Stimulated activated CD4-positive, alpha-beta T cell treated with anti-CD3 and anti-CD28 coated beads, Interleukin-1b, Interleukin-23, amount 100 ng/mL, for 24 hours (primary cell): ENCODE data around the gene CYTH4.
"Not testable (repeated sequence)": the region's sequence is repeated elsewhere in the genome, so short reads cannot be mapped to it uniquely, and the experiment has no call there.

ENCODE experiments used
- DNase-seq, 4 experiments: peaks; one replicate each; pipeline ENCODE4 v3.0.0-alpha.2; 2020; ENCODE audit warnings: low read depth in 4 of 4, low spot score in 1 of 4

Gene CYTH4

GRCh38 chr22:37248251-37248650 lies 34.1 kb upstream of the CYTH4 start:
- DNase-seq: no peak

DNA sequence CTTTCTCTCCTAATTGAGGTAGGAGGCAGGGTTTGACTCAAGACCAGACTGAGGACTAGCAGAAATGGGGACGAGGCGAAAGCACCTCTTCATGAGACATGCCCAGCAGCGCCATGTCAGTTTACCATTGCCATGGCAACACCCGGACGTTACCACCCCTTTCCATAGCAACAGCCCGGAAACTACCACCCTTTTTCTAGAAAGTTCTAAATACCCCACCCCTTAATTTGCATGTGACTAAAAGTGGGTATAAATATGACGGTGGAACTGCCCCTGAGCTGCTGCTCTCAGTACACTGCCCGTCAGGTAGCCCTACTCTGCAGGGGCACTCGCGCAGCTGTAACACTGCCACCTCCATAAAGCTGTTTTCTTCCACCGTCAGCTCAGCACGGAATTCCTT lies 32.3 kb upstream of the CYTH4 start:
- no peak for DNase-seq

DNA sequence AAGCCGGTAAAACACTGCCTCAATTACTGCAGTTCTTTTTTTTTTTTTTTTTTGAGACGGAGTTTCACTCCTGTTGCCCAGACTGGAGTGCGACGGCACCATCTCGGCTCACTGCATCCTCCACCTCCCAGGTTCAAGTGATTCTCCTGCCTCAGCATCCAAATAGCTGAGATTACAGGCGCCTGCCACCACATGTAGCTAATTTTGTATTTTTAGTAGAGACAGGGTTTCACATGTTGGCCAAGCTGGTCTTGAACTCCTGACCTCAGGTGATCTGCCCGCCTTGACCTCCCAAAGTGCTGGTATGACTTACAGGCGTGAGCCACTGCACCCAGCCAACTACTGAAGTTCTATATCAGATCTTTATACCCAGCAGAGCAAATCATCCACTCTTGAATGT lies 30.5 kb upstream of the CYTH4 start:
- DNase-seq: not testable (repeated sequence)

DNA sequence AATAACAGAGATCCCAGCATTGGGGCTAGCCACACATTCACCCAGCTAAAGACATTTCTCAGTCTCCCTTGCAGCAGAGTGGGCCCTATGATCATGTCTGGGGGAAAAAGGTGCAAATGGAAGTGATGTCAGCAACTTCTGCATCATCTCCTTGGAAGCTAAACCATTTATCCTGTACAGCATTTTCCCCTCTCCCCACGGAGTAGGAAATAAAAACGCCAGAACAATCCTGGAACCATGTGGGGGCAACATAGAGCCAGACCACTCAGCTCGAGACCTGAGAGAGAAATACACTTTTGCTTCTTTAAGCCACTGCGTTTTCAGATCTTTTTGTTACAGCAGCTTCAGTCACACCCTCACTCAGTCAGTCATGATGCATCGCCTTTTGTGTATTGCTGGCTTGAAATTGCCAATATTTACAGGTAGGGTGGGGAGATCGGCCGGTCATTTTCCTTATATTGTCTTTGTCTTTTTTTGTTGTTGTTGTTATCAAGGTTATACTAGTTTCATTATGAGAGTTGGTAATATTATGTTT lies 29.1 kb upstream of the CYTH4 start:
- DNase-seq: no peak

DNA sequence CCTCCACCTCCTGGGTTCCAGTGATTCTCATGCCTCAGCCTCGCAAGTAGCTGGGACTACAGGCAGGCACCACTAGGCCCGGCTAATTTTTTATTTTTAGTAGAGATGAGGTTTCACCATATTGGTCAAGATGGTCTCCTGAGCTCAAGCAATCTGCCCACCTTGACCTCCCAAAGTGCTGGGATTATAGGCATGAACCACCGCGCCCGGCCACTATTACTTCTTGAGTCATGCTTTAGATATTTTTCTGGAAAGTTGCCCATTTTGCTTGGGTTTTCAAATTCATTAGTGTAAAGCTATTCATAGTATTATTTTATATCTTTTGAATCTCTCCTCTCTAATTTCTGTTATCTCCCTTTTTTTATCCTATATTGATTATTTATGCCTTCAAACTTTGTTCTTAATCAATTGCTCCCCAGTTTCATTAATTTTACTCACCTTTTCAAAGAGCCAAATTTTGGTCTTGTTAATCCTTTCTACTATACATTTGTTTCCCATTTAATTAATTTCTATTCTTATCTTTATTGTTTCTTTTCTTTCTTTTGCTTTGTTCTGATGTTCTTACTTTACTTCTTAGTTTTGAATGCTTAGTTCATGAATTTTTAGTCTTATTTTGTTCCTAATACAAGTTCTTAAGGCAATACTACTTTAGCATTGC lies 28.0 kb upstream of the CYTH4 start:
- DNase-seq: no peak

GRCh38 chr22:37254867-37255233 lies 27.5 kb upstream of the CYTH4 start:
- DNase-seq: no peak

DNA sequence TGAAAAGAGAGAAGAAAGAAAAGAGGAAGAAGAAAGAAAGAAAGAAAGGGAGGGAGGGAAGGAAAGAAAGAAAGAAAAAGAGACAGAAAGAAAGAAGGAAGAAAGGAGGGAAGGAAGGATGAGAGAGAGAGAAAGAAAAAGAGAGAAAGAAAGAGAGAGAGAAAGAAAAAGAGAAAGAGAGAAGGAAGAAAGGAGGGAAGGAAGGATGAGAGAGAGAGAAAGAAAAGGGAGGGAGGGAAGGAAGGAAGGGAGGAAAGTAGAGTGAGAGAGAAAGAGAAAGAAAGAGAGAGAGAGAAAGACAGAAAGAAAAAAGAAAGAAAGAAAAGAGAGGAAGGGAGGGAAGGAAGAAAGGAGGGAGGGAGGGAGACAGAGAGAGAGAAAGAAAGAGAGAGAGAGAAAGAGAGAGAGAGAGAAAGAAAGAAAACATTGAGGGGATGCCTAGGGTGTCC lies 26.7 kb upstream of the CYTH4 start:
- DNase-seq: no peak

DNA sequence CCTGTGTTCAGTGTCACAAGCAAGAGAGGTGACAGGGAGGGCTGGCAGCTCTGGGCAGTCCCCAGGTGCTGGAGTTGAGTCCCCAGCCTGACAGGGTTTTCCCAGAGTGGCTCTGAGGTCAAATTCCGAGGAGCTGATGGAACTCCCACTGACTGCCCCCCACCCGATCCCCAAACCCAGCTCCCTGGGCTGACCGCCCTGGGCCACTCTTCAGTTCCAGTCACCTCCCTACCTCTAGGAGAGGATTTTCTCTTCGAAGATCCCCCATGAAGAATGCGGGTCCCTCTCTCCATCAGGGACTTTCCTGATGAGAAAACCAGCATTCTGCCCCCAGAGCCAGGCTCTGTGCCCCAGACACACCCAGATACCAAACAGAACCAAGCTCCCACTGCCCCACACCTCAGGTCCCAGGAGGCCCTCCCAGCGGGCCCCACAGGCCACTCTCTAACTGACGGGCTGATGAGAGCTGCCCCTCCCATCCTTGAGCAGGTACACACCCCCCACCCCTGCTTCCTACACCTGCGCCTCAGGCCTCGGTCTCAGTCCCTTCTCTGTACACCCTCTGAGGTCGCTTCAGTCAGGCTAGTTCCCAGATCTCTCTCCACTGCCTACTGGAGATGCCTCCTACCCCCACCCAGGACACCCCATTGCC lies 26.1 kb upstream of the CYTH4 start:
- no peak for DNase-seq

GRCh38 chr22:37258005-37258752 lies 24.1 kb upstream of the CYTH4 start:
- DNase-seq: no peak

- DNase-seq: no peak
These were observed 23.4 kb upstream of the CYTH4 start for GRCh38 chr22:37258753-37259401.

DNA sequence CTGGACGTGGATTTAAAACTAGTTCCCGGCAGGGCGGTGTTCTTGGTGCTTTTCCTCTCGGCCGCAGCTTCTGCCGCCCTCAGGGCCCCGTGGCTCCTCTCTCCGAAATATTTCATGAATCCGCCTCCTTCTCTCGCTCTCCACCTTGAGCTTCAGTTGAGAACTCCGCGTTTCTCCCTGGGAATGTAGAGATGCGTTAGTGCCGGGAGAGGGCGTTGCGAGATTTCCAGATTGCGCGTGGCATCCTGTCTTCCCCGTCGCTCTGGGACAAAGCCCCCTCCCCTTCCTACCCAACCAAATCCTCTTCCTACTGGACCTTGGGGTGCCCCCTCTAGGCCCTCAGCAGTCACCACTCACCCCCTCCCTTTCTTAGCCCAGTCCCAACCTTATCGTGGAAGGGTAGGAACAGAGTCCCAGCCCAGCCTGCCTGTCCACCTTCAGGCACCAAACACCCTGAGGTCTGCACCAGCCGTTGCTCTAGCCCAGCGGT lies 22.7 kb upstream of the CYTH4 start:
- no peak for DNase-seq

GRCh38 chr22:37260155-37260795 lies 22.0 kb upstream of the CYTH4 start:
- DNase-seq: no peak

DNA sequence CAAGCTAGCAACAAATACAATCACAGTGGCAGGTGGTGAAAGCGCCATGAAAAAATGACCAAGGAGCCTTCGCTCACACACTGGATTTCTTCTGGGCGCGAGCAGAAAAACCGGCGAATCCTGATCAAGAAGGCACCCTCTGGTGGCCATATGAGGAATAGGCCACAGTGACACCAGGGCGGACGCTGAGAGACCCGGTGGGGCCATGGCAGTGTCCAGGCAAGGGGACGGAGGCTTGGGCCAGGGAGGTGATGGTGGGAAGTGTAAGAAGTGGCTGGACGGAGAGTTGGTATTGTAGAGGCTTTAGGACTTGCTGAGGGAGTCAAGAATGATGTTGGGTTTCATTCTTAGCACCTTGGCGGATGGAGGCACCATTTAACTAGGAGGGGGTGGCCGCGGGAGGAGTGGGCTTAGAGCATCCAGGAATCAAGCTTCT lies 21.4 kb upstream of the CYTH4 start:
- DNase-seq: no peak

GRCh38 chr22:37262346-37262745 lies 20.0 kb upstream of the CYTH4 start:
- no peak for DNase-seq

DNA sequence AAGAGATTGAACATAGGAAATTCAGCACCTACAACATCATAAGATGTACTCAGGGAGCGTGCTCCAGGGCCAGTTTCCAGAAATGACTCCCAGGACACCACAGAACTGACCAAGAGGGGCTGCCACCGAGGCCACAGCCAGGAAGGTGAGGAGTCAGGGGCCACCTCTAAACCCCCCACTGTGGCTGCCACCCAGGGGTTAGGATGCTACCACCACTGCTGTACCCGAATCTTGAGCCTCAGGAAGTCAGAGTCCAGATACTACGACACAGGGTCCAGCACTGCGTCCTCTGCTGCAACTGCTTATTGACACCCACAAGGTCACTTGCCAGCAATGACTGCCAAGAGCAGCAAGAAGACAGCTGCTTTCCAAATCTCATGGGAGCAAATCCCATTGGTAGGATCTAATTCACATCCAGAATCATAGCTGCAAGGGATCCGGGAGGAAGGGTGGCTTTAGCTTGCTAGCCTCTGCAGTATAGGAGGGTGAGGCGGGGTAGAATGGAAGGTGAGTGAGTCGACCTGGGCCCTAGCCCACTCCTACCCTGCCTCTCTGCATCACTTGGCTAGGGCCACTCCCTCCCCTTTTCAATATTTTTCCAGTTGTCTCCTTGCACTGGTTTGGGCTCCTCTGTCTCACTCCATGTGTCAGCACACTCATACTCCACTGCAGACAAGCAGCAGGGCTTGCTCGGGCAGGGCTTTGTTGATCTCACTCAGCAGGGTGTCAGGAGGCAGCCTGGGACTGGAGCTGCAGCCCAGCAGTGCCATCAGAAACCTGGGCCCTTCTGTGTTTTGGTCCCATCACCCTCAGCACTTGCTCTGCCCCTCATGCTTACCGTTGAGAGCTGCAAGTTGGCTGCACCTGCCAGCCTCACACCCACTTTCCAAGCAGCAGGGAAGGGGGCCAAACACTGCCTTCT lies 18.1 kb upstream of the CYTH4 start:
- DNase-seq: no peak

GRCh38 chr22:37266581-37267134 lies 15.7 kb upstream of the CYTH4 start:
- DNase-seq: no peak

DNA sequence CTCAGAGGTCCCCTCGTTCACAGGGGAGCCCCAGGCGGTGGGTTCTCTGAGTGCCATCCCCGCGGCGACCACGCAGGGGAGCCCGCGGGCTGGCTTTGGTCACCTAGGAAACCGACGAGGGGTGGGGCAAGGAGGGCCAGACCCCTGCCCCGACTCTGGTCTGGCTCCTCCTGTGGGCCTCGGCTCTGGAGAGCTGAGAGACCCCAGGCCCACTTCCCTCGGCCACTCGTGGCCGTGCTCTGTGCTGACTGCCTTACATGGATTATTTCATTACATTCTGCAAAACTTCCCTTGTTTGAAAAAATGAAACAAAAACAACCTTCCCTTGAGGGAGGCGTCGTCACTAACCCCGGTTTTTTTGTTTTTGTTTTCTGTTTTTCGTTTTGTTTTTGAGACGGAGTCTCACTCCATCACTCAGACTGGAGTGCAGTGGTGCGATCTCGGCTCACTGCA lies 15.1 kb upstream of the CYTH4 start:
- peak in 3 of 4 experiments; percentile 51 to 63 (median 55) for DNase-seq

GRCh38 chr22:37267661-37268413 lies 14.5 kb upstream of the CYTH4 start:
- no peak for DNase-seq
